ENCODE results near the gene NPHS1. TPM values are rescaled to one million over a fixed set of nuclear protein-coding genes. Genes with fewer than 3 reads are reported as not detected.

NPHS1 gene
- total and polyA plus RNA-seq, 4 donors = under 0.01 TPM; not detected in 3

DNA sequence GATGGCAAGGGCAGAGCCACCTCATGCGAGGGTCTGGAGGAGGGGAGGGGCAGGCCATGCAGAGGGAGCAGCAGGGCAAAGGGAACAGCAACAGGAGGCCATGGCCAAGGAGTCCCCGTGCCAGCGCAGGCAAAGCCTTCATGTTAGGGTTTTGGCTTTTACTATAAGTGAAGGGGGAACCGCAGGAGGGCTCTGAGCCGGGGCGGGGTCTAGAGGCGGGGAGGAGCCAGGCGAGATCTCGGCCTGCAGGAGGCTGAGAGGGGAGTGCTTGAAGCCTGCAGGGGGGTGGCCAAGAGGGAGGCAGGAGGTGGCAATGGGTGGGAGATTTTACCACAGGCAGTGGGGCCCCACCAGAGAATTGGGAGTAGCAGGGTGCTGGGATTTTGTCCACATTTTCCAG is 70.7 kb downstream of the NPHS1 start:
- no peak overlapping the region for H3K27ac ChIP-seq (ENCODE audit: low read depth in 1 of 2, low read length in 2 of 2)
- no peak for TF ChIP-seq FOXA1 (IDR thresholded peaks at IDR 0.05)
- no peak for TF ChIP-seq EGR1 (IDR thresholded peaks at IDR 0.05; ENCODE audit: low read depth in 2 of 2)
- TF ChIP-seq, protein P1, sequence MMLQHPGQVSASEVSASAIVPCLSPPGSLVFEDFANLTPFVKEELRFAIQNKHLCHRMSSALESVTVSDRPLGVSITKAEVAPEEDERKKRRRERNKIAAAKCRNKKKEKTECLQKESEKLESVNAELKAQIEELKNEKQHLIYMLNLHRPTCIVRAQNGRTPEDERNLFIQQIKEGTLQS (IDR thresholded peaks at IDR 0.05) = no peak
- no peak for TF ChIP-seq FOXA2 (IDR thresholded peaks at IDR 0.05)
- TF ChIP-seq HNF4A (conservative IDR thresholded peaks at IDR 0.05) = no peak
- TF ChIP-seq CTCF (IDR thresholded peaks at IDR 0.05; ENCODE audit: low read depth, low read length, missing input control) = no peak
- TF ChIP-seq SP1 (IDR thresholded peaks at IDR 0.05) = no peak
- no peak for TF ChIP-seq RAD21 (IDR thresholded peaks at IDR 0.05)
- no peak for TF ChIP-seq HNF4G (IDR thresholded peaks at IDR 0.05)
- TF ChIP-seq JUND (IDR thresholded peaks at IDR 0.05) = no peak
- WGBS = 95% methylated on average over 9 of the region's 9 CpGs
- peaks cover 0 to 1% (median 0%) of the 10 kb centered on the region in 4 donors for H3K36me3 ChIP-seq (ENCODE audit: control insufficient read depth in 4 of 4, insufficient read depth in 3 of 4, low read depth in 1 of 4, low read length in 3 of 4)
- H3K9ac ChIP-seq (ENCODE audit: low read depth in 1 of 2, low read length in 2 of 2) = no peak overlapping the region
- no peak for DNase-seq (ENCODE audit: low spot score)
- H3K27me3 ChIP-seq (ENCODE audit: control insufficient read depth in 4 of 4, insufficient read depth in 4 of 4, low read length in 3 of 4) = no peaks in the 10 kb centered on the region
- H3K9me3 ChIP-seq (ENCODE audit: control insufficient read depth in 4 of 4, low read length in 3 of 4) = no peaks in the 10 kb centered on the region
- H3K4me1 ChIP-seq (ENCODE audit: control insufficient read depth in 4 of 4, insufficient read depth in 4 of 4, low read length in 3 of 4) = no peaks in the 10 kb centered on the region
- no peak overlapping the region for H3K4me3 ChIP-seq (ENCODE audit: low read depth in 1 of 3, low read length in 3 of 3)

GRCh38 chr19:35780717-35781116 is 71.6 kb downstream of the NPHS1 start:
- DNase-seq (ENCODE audit: low spot score) = no peak
- no peak overlapping the region for H3K27ac ChIP-seq (ENCODE audit: low read depth in 1 of 2, low read length in 2 of 2)
- H3K4me1 ChIP-seq (ENCODE audit: control insufficient read depth in 4 of 4, insufficient read depth in 4 of 4, low read length in 3 of 4) = peaks cover 0 to 3% (median under 1%) of the 10 kb centered on the region in 4 donors
- no peak overlapping the region for H3K4me3 ChIP-seq (ENCODE audit: low read depth in 1 of 3, low read length in 3 of 3)
- WGBS = 96% methylated on average over 20 of the region's 20 CpGs
- H3K36me3 ChIP-seq (ENCODE audit: control insufficient read depth in 4 of 4, insufficient read depth in 3 of 4, low read depth in 1 of 4, low read length in 3 of 4) = peaks cover 0 to 1% (median 0%) of the 10 kb centered on the region in 4 donors
- H3K27me3 ChIP-seq (ENCODE audit: control insufficient read depth in 4 of 4, insufficient read depth in 4 of 4, low read length in 3 of 4) = no peaks in the 10 kb centered on the region
- TF ChIP-seq HNF4A (conservative IDR thresholded peaks at IDR 0.05) (no peak), FOXA1 (IDR thresholded peaks at IDR 0.05) (no peak), EGR1 (IDR thresholded peaks at IDR 0.05; ENCODE audit: low read depth in 2 of 2) (no peak), RAD21 (IDR thresholded peaks at IDR 0.05) (no peak), NR2F2 (IDR thresholded peaks at IDR 0.05) (no peak), HNF4G (IDR thresholded peaks at IDR 0.05) (no peak), REST (IDR thresholded peaks at IDR 0.05) (no peak), FOXA2 (IDR thresholded peaks at IDR 0.05) (no peak), GABPA (IDR thresholded peaks at IDR 0.05 in 1 of 2, conservative IDR thresholded peaks at IDR 0.05 in 1 of 2) (no peak)
- H3K9me3 ChIP-seq (ENCODE audit: control insufficient read depth in 4 of 4, low read length in 3 of 4) = no peaks in the 10 kb centered on the region
- H3K9ac ChIP-seq (ENCODE audit: low read depth in 1 of 2, low read length in 2 of 2) = no peak overlapping the region

- Histone ChIP-seq H3K4me1 (ENCODE audit: control insufficient read depth in 4 of 4, insufficient read depth in 4 of 4, low read length in 3 of 4) (peaks cover 0 to 3% (median 2%) of the 10 kb centered on the region in 4 donors), H3K9ac (ENCODE audit: low read depth in 1 of 2, low read length in 2 of 2) (no peak overlapping the region), H3K4me3 (ENCODE audit: low read depth in 1 of 3, low read length in 3 of 3) (no peak overlapping the region), H3K36me3 (ENCODE audit: control insufficient read depth in 4 of 4, insufficient read depth in 3 of 4, low read depth in 1 of 4, low read length in 3 of 4) (peaks cover 0 to 1% (median 0%) of the 10 kb centered on the region in 4 donors), H3K27ac (ENCODE audit: low read depth in 1 of 2, low read length in 2 of 2) (no peak overlapping the region), H3K9me3 (ENCODE audit: control insufficient read depth in 4 of 4, low read length in 3 of 4) (no peaks in the 10 kb centered on the region), H3K27me3 (ENCODE audit: control insufficient read depth in 4 of 4, insufficient read depth in 4 of 4, low read length in 3 of 4) (no peaks in the 10 kb centered on the region)
- WGBS = 97% methylated on average over 16 of the region's 16 CpGs
- no peak for TF ChIP-seq EGR1 (IDR thresholded peaks at IDR 0.05; ENCODE audit: low read depth in 2 of 2)
- TF ChIP-seq, protein P2, sequence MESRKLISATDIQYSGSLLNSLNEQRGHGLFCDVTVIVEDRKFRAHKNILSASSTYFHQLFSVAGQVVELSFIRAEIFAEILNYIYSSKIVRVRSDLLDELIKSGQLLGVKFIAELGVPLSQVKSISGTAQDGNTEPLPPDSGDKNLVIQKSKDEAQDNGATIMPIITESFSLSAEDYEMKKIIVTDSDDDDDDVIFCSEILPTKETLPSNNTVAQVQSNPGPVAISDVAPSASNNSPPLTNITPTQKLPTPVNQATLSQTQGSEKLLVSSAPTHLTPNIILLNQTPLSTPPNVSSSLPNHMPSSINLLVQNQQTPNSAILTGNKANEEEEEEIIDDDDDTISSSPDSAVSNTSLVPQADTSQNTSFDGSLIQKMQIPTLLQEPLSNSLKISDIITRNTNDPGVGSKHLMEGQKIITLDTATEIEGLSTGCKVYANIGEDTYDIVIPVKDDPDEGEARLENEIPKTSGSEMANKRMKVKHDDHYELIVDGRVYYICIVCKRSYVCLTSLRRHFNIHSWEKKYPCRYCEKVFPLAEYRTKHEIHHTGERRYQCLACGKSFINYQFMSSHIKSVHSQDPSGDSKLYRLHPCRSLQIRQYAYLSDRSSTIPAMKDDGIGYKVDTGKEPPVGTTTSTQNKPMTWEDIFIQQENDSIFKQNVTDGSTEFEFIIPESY (IDR thresholded peaks at IDR 0.05) = no peak
- DNase-seq (ENCODE audit: low spot score) = no peak
Observed at GRCh38 chr19:35780058-35780457, 72.2 kb downstream of the NPHS1 start.

All from liver (tissue), 9 donors.